ENCODE data around the gene FAM20C. TPM values are rescaled to one million over a fixed set of nuclear protein-coding genes. Genes with fewer than 3 reads are reported as not detected.

The FAM20C gene
- total RNA-seq, 2 experiments from 2014 or later = not detected

DNA sequence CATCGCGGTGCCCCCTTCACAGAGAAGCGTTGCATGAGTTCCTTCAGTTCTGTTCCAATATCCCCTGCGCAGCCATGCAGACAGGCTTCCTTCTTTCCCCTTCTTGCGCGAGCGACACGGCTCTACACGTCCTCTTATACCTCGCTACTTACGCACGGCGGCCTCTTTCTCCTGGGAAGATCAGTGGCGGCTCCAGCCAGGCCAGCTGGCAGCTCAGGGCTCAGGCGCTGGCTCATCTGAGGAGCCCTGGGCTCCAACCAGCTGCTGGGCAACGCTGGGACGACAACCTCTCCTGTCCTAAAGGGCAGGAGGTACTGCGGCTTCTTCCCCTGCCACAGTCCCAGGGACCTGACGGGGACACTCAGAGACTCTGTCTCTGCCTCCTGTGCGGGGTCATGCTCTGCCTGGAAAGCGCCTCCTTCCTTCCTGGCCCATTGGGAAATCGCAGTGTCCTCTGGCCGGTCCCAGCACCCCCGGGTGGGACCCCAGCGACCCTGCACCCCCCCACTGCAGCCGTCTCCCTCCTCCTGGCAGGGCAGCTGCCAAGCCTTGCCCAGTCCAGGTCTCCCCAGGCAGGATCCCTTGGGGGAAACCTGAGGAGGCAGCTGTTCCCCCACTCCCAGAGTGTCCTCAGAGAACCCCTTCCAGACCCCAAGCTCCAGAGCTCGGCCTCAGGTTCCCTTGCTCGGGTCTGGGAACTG lies 5.0 kb upstream of the FAM20C start:
- no peak overlapping the region for H2AFZ ChIP-seq (ENCODE audit: low read length)
- H3K79me2 ChIP-seq (ENCODE audit: insufficient read depth, low read depth, low read length) = no peaks in the 10 kb centered on the region
- no peaks in the 10 kb centered on the region for H4K20me1 ChIP-seq (ENCODE audit: insufficient read depth, low read length)
- TF ChIP-seq EZH2phosphoT487 (IDR thresholded peaks at IDR 0.05; ENCODE audit: borderline replicate concordance, low read depth, low read length) = no peak
- TF ChIP-seq, protein P1, sequence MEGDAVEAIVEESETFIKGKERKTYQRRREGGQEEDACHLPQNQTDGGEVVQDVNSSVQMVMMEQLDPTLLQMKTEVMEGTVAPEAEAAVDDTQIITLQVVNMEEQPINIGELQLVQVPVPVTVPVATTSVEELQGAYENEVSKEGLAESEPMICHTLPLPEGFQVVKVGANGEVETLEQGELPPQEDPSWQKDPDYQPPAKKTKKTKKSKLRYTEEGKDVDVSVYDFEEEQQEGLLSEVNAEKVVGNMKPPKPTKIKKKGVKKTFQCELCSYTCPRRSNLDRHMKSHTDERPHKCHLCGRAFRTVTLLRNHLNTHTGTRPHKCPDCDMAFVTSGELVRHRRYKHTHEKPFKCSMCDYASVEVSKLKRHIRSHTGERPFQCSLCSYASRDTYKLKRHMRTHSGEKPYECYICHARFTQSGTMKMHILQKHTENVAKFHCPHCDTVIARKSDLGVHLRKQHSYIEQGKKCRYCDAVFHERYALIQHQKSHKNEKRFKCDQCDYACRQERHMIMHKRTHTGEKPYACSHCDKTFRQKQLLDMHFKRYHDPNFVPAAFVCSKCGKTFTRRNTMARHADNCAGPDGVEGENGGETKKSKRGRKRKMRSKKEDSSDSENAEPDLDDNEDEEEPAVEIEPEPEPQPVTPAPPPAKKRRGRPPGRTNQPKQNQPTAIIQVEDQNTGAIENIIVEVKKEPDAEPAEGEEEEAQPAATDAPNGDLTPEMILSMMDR (conservative IDR thresholded peaks at IDR 0.05; ENCODE audit: low read length) = no peak
- no peak overlapping the region for H3K27ac ChIP-seq (ENCODE audit: low read depth, low read length, poor library complexity, severe bottlenecking)
- no peak for DNase-seq (ENCODE audit: low spot score)
- intact Hi-C loops (cut with micrococcal nuclease; ENCODE audit: unreplicated experiment) = no loop called here
- H3K4me2 ChIP-seq (ENCODE audit: low read length) = no peak overlapping the region
- no peaks in the 10 kb centered on the region for H3K36me3 ChIP-seq (ENCODE audit: insufficient read depth, low read length)
- H3K4me3 ChIP-seq (ENCODE audit: low read depth, low read length, poor library complexity, severe bottlenecking) = no peak overlapping the region
- H3K4me1 ChIP-seq (ENCODE audit: insufficient read depth, low read length, poor library complexity, severe bottlenecking) = no peaks in the 10 kb centered on the region
- POLR2A ChIA-PET = no interaction called here
- CTCF ChIA-PET (ENCODE audit: unreplicated experiment) = no interaction called here
- H3K9me3 ChIP-seq (ENCODE audit: low read length) = no peaks in the 10 kb centered on the region
- BruUV-seq (replicated peaks) = no TSS peak
- no peaks in the 10 kb centered on the region for H3K9me2 ChIP-seq (ENCODE audit: insufficient read depth, low read length)

DNA sequence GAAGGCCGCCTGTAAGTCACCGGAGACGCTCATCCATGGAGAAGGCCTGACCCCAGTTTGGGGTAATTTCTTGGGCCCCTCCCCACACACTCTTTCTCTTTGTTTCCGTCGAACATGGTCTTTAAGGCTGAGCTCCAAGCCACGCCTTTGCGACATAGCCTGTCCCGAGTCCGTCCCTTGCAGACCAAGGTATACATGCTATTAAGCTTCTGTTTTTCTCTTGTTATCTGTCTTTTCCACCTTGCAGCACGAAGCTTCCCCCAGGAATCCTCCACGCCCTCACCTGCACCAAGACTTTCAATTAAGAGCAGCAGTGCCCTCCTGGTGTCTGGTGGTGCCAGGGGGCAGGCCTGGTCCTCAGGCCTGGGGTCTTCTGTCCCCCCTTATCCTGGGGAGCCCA lies 4.2 kb upstream of the FAM20C start:
- H2AFZ ChIP-seq (ENCODE audit: low read length) = no peak overlapping the region
- no peak overlapping the region for H3K4me3 ChIP-seq (ENCODE audit: low read depth, low read length, poor library complexity, severe bottlenecking)
- intact Hi-C loops (cut with micrococcal nuclease; ENCODE audit: unreplicated experiment) = no loop called here
- no TSS peak for BruUV-seq (replicated peaks)
- no peaks in the 10 kb centered on the region for H4K20me1 ChIP-seq (ENCODE audit: insufficient read depth, low read length)
- DNase-seq (ENCODE audit: low spot score) = no peak
- ChIA-PET CTCF (ENCODE audit: unreplicated experiment) (no interaction called here), POLR2A (no interaction called here)
- H3K79me2 ChIP-seq (ENCODE audit: insufficient read depth, low read depth, low read length) = no peaks in the 10 kb centered on the region
- H3K4me2 ChIP-seq (ENCODE audit: low read length) = no peak overlapping the region
- no peak overlapping the region for H3K27ac ChIP-seq (ENCODE audit: low read depth, low read length, poor library complexity, severe bottlenecking)
- no peak for TF ChIP-seq EZH2phosphoT487 (IDR thresholded peaks at IDR 0.05; ENCODE audit: borderline replicate concordance, low read depth, low read length)
- TF ChIP-seq, protein P1 (conservative IDR thresholded peaks at IDR 0.05; ENCODE audit: low read length) = no peak
- no peaks in the 10 kb centered on the region for H3K9me2 ChIP-seq (ENCODE audit: insufficient read depth, low read length)
- no peaks in the 10 kb centered on the region for H3K36me3 ChIP-seq (ENCODE audit: insufficient read depth, low read length)
- H3K4me1 ChIP-seq (ENCODE audit: insufficient read depth, low read length, poor library complexity, severe bottlenecking) = no peaks in the 10 kb centered on the region
- H3K9me3 ChIP-seq (ENCODE audit: low read length) = no peaks in the 10 kb centered on the region

DNA sequence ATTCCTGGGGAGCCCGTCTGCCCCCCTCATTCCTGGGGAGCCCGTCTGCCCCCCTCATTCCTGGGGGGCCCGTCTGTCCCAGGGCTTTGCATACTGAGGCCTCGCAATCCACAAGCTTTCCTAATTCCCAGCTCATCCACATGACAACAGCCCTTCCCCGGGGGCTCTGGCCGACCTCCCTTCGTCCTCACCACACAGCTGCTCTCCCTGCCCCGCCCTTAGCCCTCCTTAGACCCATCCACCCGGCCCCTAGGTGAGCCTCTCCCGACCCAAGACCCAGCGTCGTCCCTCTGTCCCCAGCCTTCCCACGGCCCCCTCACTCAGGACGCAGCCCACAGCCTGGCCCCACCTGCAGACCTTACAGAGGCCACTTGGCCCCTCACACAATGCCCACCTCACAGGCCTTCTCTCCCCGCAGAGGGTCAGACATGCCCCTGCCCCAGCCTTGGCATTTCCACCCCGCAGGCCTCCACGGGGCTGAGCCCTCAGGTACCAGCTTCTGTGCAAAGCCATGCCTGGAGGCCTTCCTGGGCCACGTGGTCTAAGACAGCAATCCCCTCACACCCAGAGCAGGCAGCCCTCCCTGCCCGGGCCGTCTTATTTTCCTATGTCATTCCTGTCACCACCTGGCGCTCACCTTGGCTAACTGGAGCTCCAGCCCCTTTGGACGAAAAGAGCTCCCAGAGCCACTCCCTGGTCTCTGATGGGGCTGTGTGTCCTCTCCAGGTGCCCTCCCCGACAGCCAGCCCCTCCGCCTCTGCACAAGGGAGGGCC lies 3.5 kb upstream of the FAM20C start:
- H3K4me2 ChIP-seq (ENCODE audit: low read length) = no peak overlapping the region
- H3K36me3 ChIP-seq (ENCODE audit: insufficient read depth, low read length) = no peaks in the 10 kb centered on the region
- no peaks in the 10 kb centered on the region for H3K9me3 ChIP-seq (ENCODE audit: low read length)
- no peak overlapping the region for H3K27ac ChIP-seq (ENCODE audit: low read depth, low read length, poor library complexity, severe bottlenecking)
- CTCF ChIA-PET (ENCODE audit: unreplicated experiment) = no interaction called here
- intact Hi-C loops (cut with micrococcal nuclease; ENCODE audit: unreplicated experiment) = no loop called here
- POLR2A ChIA-PET = no interaction called here
- no peak overlapping the region for H2AFZ ChIP-seq (ENCODE audit: low read length)
- H4K20me1 ChIP-seq (ENCODE audit: insufficient read depth, low read length) = no peaks in the 10 kb centered on the region
- TF ChIP-seq EZH2phosphoT487 (IDR thresholded peaks at IDR 0.05; ENCODE audit: borderline replicate concordance, low read depth, low read length) = no peak
- TF ChIP-seq, protein P1 (conservative IDR thresholded peaks at IDR 0.05; ENCODE audit: low read length) = no peak
- H3K9me2 ChIP-seq (ENCODE audit: insufficient read depth, low read length) = no peaks in the 10 kb centered on the region
- BruUV-seq (replicated peaks) = no TSS peak
- no peaks in the 10 kb centered on the region for H3K79me2 ChIP-seq (ENCODE audit: insufficient read depth, low read depth, low read length)
- no peaks in the 10 kb centered on the region for H3K4me1 ChIP-seq (ENCODE audit: insufficient read depth, low read length, poor library complexity, severe bottlenecking)
- no peak for DNase-seq (ENCODE audit: low spot score)
- H3K4me3 ChIP-seq (ENCODE audit: low read depth, low read length, poor library complexity, severe bottlenecking) = no peak overlapping the region
